Liver (tissue), 9 donors: Measurements from ENCODE around the gene PGM1. TPM values are rescaled to one million over a fixed set of nuclear protein-coding genes. Genes with fewer than 3 reads are reported as not detected.

Experiments used
- DNase-seq: peaks from one replicate; pipeline ENCODE4 v3.0.0-alpha.2; 2017; ENCODE audit warnings: low spot score
- H3K27ac ChIP-seq, 2 donors: one replicate each; pipeline ENCODE4 v1.7.0; 2013; ENCODE audit warnings: inconsistent platforms in 2 of 2, low read length in 2 of 2, control low read depth in 1 of 2, low read depth in 1 of 2, mild to moderate bottlenecking in 1 of 2
- H3K27me3 ChIP-seq, 4 donors: one replicate each; pipeline versions ENCODE4 v1.6.1 to v1.7.0; 2013; ENCODE audit warnings: low read length in 3 of 4, inconsistent platforms in 1 of 4, mild to moderate bottlenecking in 1 of 4, moderate library complexity in 1 of 4; ENCODE audit not compliant: control insufficient read depth in 4 of 4, insufficient read depth in 4 of 4
- H3K36me3 ChIP-seq, 4 donors: one replicate each; pipeline versions ENCODE4 v1.6.1 to v1.7.0; 2013; ENCODE audit warnings: low read length in 3 of 4, mild to moderate bottlenecking in 3 of 4, low read depth in 1 of 4, moderate library complexity in 1 of 4; ENCODE audit not compliant: control insufficient read depth in 4 of 4, insufficient read depth in 3 of 4
- H3K4me1 ChIP-seq, 4 donors: one replicate each; pipeline versions ENCODE4 v1.6.1 to v1.7.0; 2013; ENCODE audit warnings: low read length in 3 of 4, mild to moderate bottlenecking in 3 of 4, moderate library complexity in 1 of 4; ENCODE audit not compliant: control insufficient read depth in 4 of 4, insufficient read depth in 4 of 4
- H3K4me3 ChIP-seq, 3 donors: one replicate each; pipeline versions ENCODE4 v1.6.1 to v1.7.0; 2013; ENCODE audit warnings: low read length in 3 of 3, control low read depth in 1 of 3, low read depth in 1 of 3, mild to moderate bottlenecking in 1 of 3
- H3K9ac ChIP-seq, 2 donors: one replicate each; pipeline ENCODE4 v1.7.0; 2013; ENCODE audit warnings: low read length in 2 of 2, mild to moderate bottlenecking in 2 of 2, moderate library complexity in 2 of 2, control low read depth in 1 of 2, low read depth in 1 of 2
- H3K9me3 ChIP-seq, 4 donors: one replicate each; pipeline versions ENCODE4 v1.6.1 to v1.7.0; 2013; ENCODE audit warnings: low read length in 3 of 4; ENCODE audit not compliant: control insufficient read depth in 4 of 4
- ATF3 ChIP-seq: IDR thresholded peaks from 2 replicates; pipeline ENCODE4 v1.6.1; 2016; ENCODE audit warnings: antibody characterized with exemption
- EGR1 ChIP-seq, 2 donors: IDR thresholded peaks; 2 replicates each; pipeline ENCODE4 v1.6.1; 2016 to 2018; ENCODE audit warnings: antibody characterized with exemption in 2 of 2, low read depth in 2 of 2
- FOXA1 ChIP-seq: IDR thresholded peaks from 2 replicates; pipeline ENCODE4 v1.6.1; 2016; ENCODE audit warnings: antibody characterized with exemption
- FOXA2 ChIP-seq: IDR thresholded peaks from 2 replicates; pipeline ENCODE4 v1.6.1; 2016; ENCODE audit warnings: antibody characterized with exemption
- GABPA ChIP-seq, 2 donors: IDR thresholded peaks in 1 of 2; conservative IDR thresholded peaks in 1 of 2; 2 replicates each; pipeline ENCODE4 v1.6.1; 2016; ENCODE audit warnings: antibody characterized with exemption in 2 of 2, mild to moderate bottlenecking in 1 of 2, moderate library complexity in 1 of 2
- HNF4G ChIP-seq: IDR thresholded peaks from 2 replicates; pipeline ENCODE4 v1.6.1; 2016; ENCODE audit warnings: antibody characterized with exemption
- JUND ChIP-seq, 2 donors: IDR thresholded peaks; 2 replicates each; pipeline ENCODE4 v1.6.1; 2016; ENCODE audit warnings: antibody characterized with exemption in 2 of 2
- MAX ChIP-seq: IDR thresholded peaks from 2 replicates; pipeline ENCODE4 v1.6.1; 2016; ENCODE audit warnings: antibody characterized with exemption
- NR2F2 ChIP-seq: IDR thresholded peaks from 2 replicates; pipeline ENCODE4 v1.6.1; 2016; ENCODE audit warnings: antibody characterized with exemption
- RXRA ChIP-seq, 2 donors: IDR thresholded peaks; 2 replicates each; pipeline ENCODE4 v1.6.1; 2017 to 2018; ENCODE audit warnings: antibody characterized with exemption in 2 of 2, mild to moderate bottlenecking in 1 of 2
- SP1 ChIP-seq: IDR thresholded peaks from 2 replicates; pipeline ENCODE4 v1.6.1; 2018; ENCODE audit warnings: antibody characterized with exemption, mild to moderate bottlenecking
- TAF1 ChIP-seq: conservative IDR thresholded peaks from 2 replicates; pipeline ENCODE4 v1.6.1; 2016; ENCODE audit warnings: antibody characterized with exemption, mild to moderate bottlenecking
- YY1 ChIP-seq: IDR thresholded peaks from 2 replicates; pipeline ENCODE4 v1.6.1; 2016; ENCODE audit warnings: antibody characterized with exemption, mild to moderate bottlenecking
- ZBTB33 ChIP-seq: IDR thresholded peaks from 2 replicates; pipeline ENCODE4 v1.6.1; 2016; ENCODE audit warnings: antibody characterized with exemption
- WGBS: extraction: QIAGEN DNeasy Blood & Tissue Kit; methylation state at CpG from one replicate; pipeline ENCODE4 v1.1.7; 2013; 5-methylcytosine and 5-hydroxymethylcytosine counted together
- polyA plus RNA-seq, 2 donors: library from polyadenylated mRNA; stranded (reverse) in 1 of 2; unstranded in 1 of 2; fragments of 200-250 nt in 1 of 2; fragments of >200 nt in 1 of 2; fragmentation: Nextera tagmentation in 1 of 2; extraction: Ambion mirVana in 1 of 2; gene quantifications; one replicate each; pipeline versions ENCODE4 v1.2.1 to v1.2.3, GENCODE V29; 2013 to 2015
- total RNA-seq, 2 donors: library from RNA; depleted of rRNA; stranded (reverse); fragments of >200 nt; gene quantifications; one replicate each; pipeline ENCODE4 v1.2.3, GENCODE V29; 2014
- TF ChIP-seq, protein P1 (sequence below): IDR thresholded peaks from 2 replicates; pipeline ENCODE4 v1.6.1; 2016; ENCODE audit warnings: antibody characterized with exemption, mild to moderate bottlenecking
- donor health status: healthy.
- donor health status: healthy.
- donor health status: healthy.
- donor health status: healthy.
- donor health status: healthy.

PGM1 gene
- total and polyA plus RNA-seq, 4 donors: 57.3 to 224 (median 120) TPM

- 80% methylated on average over 4 of the region's 4 CpGs for WGBS
- no peak for TF ChIP-seq NR2F2
- TF ChIP-seq ATF3: no peak
- TF ChIP-seq SP1: no peak
- TF ChIP-seq FOXA1: no peak
- H3K9ac ChIP-seq: no peak overlapping the region
- peaks cover 7 to 31% (median 21%) of the 10 kb centered on the region in 4 donors for H3K4me1 ChIP-seq
- H3K27ac ChIP-seq: no peak overlapping the region
- H3K4me3 ChIP-seq: no peak overlapping the region
- DNase-seq: no peak
- H3K27me3 ChIP-seq: no peaks in the 10 kb centered on the region
- H3K36me3 ChIP-seq: no peaks in the 10 kb centered on the region
- no peaks in the 10 kb centered on the region for H3K9me3 ChIP-seq
Measured at GRCh38 chr1:63619558-63619957, 26.3 kb downstream of the PGM1 start.

DNA sequence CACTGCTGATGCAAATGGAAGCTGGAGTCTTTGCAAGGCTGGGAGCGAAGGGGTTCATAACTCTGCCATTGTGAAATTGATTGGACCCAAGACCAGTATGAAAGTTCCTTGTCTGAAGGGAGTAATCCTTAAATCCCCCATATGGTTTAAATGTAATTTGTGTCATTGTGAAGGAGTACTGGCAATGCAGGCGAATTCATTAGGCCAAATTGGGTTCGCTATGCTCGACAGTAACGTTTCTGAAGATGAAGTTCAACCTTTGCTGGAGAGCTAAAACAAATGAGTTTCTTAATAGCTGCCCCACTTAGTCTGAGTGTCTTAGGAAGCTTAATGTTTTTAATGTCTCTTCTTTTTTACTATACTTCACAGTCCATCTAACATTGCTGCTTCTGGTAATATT lies 27.5 kb downstream of the PGM1 start:
- H3K27me3 ChIP-seq: no peaks in the 10 kb centered on the region
- 93% methylated on average over 5 of the region's 5 CpGs for WGBS
- H3K36me3 ChIP-seq: no peaks in the 10 kb centered on the region
- H3K9ac ChIP-seq: no peak overlapping the region
- H3K27ac ChIP-seq: no peak overlapping the region
- no peak for DNase-seq
- H3K9me3 ChIP-seq: no peaks in the 10 kb centered on the region
- TF ChIP-seq FOXA2: no peak
- no peak for TF ChIP-seq YY1
- TF ChIP-seq ATF3: no peak
- no peak for TF ChIP-seq HNF4G
- no peak for TF ChIP-seq JUND (IDR thresholded peaks at IDR 0.05)
- TF ChIP-seq GABPA (IDR thresholded peaks at IDR 0.05 in 1 of 2, conservative IDR thresholded peaks at IDR 0.05 in 1 of 2): no peak
- TF ChIP-seq RXRA (IDR thresholded peaks at IDR 0.05): no peak
- no peak for TF ChIP-seq NR2F2
- no peak for TF ChIP-seq MAX
- TF ChIP-seq, protein P1, sequence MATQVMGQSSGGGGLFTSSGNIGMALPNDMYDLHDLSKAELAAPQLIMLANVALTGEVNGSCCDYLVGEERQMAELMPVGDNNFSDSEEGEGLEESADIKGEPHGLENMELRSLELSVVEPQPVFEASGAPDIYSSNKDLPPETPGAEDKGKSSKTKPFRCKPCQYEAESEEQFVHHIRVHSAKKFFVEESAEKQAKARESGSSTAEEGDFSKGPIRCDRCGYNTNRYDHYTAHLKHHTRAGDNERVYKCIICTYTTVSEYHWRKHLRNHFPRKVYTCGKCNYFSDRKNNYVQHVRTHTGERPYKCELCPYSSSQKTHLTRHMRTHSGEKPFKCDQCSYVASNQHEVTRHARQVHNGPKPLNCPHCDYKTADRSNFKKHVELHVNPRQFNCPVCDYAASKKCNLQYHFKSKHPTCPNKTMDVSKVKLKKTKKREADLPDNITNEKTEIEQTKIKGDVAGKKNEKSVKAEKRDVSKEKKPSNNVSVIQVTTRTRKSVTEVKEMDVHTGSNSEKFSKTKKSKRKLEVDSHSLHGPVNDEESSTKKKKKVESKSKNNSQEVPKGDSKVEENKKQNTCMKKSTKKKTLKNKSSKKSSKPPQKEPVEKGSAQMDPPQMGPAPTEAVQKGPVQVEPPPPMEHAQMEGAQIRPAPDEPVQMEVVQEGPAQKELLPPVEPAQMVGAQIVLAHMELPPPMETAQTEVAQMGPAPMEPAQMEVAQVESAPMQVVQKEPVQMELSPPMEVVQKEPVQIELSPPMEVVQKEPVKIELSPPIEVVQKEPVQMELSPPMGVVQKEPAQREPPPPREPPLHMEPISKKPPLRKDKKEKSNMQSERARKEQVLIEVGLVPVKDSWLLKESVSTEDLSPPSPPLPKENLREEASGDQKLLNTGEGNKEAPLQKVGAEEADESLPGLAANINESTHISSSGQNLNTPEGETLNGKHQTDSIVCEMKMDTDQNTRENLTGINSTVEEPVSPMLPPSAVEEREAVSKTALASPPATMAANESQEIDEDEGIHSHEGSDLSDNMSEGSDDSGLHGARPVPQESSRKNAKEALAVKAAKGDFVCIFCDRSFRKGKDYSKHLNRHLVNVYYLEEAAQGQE: no peak
- no peak for TF ChIP-seq TAF1
- no peak for TF ChIP-seq EGR1 (IDR thresholded peaks at IDR 0.05; ENCODE audit: low read depth in 2 of 2)
- no peak for TF ChIP-seq ZBTB33
- no peak overlapping the region for H3K4me3 ChIP-seq
- peaks cover 7 to 41% (median 26%) of the 10 kb centered on the region in 4 donors for H3K4me1 ChIP-seq
